NCI-H2227 treated with DMSO at 0.1 percent for 48 hours (cell line): ENCODE data around the gene ATP12A.

Experiments used
- DNase-seq: peaks from one replicate; lab custom pipeline; 2025; lab: John Stamatoyannopoulos, UW

Gene ATP12A

DNA sequence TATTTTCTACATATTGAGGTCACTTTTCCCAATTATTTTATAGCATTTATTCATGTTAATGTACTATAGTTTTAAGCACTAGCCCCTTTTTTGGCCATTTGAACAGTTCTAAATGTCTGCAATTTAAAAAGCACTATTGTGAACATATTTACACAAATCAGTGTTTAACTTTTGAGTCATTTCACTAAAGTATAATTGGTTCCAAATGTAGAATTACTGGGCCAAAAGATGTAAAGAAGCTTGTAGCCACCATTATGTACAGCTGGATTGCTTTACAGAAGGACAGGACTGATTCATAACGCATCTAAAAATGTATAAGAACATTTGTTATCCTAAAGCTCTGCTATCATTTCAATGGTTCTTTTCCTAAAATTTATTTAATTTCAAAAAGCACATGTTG lies 16.6 kb upstream of the ATP12A start:
- no peak for DNase-seq

DNA sequence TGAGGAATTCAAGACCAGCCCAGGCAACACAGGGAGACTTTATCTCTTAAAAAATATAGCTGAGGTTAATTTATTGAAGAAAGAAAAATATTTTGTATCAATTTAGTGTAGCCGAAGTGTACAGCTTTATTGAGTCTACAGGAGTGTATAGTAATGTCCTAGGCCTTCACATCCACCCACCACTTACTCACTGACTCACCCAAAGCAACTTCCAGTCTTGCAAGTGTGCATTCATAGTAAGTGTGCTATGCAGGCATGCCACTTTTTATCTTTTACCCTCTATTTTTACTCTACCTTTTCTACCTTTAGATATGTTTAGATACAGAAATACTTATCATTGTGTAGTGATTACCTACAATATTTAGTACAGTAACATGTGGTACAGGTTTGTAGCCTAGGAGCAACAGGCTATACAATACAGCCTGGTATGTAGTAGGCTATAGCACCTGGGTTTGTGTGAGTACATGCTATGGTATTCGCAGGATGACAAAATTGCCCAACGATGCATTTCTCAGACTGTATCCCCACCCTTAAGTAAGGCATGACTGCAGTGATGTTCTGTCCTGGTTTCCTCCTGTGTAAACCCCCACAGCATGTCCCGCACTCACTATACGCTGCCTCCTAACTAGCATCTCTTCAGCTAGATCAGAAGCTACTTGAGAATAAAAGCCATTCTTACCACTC lies 15.3 kb upstream of the ATP12A start:
- DNase-seq, result no peak

DNA sequence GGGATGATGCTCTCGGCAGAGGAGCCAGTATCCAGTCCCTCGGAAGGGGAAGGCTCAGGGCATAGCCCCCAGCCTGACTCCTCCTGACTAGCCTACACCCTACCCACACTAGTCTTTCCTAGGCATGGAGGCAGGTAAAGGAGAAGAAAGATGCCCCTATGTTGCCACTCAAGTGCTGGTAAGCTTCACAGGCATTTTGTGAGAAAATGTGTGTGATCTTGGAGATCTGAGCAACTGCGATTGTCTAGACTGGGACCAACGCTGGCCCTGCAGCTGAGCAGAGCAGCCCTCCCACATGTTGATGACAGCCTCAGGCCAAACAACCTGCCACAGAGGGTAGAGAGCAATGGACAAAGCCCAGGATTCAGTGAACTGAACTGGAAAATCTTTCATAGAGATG lies 11.7 kb upstream of the ATP12A start:
- DNase-seq, result no peak

GRCh38 chr13:24668955-24669582 lies 11.1 kb upstream of the ATP12A start:
- DNase-seq, result no peak

- no peak for DNase-seq
These were observed 10.0 kb upstream of the ATP12A start for GRCh38 chr13:24670174-24670573.

GRCh38 chr13:24670961-24671381 lies 9.2 kb upstream of the ATP12A start:
- no peak for DNase-seq

GRCh38 chr13:24671386-24672113 lies 8.7 kb upstream of the ATP12A start:
- peak; percentile 23 for DNase-seq

GRCh38 chr13:24672141-24673132 lies 7.8 kb upstream of the ATP12A start:
- no peak for DNase-seq

GRCh38 chr13:24675806-24676570 lies 4.2 kb upstream of the ATP12A start:
- DNase-seq, result no peak

DNA sequence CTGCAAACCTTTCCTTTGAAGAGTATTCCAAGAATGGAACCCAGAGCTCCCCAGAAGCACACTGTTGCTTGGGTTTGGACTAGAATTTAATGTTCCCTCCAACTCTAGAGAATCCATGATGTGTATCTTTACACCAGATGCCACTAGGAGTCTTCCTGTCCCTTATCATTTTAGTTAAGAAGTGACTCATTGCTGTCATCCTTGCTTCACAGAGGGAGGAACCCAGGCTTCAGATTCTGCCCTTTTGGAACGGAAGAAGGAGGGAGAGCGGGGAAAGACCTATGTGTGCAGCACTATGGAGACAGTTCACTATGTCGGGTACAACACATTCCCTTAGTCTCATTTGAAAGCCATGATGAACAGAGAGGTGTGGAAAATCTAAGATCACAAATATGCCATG lies 2.1 kb upstream of the ATP12A start:
- no peak for DNase-seq

DNA sequence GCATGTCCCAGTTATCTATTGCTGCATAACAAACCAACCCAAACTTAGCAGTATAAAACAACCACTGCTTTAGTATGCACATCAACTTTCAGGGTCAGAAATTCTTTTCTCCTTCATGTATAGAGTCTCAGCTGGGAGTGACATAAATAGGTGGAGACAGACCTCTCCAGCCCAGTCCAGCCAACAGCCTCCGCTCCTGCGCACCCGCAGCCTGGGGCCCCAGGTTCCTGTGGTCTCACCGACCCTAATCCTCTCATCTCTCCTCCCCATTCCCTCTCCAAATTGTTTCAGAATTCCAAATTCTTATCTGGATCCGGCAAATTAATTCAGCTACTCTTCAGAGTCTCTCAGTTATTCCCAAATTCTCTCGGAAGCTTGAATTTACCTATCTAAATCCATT lies 522 bp upstream of the ATP12A start:
- DNase-seq, result no peak

DNA sequence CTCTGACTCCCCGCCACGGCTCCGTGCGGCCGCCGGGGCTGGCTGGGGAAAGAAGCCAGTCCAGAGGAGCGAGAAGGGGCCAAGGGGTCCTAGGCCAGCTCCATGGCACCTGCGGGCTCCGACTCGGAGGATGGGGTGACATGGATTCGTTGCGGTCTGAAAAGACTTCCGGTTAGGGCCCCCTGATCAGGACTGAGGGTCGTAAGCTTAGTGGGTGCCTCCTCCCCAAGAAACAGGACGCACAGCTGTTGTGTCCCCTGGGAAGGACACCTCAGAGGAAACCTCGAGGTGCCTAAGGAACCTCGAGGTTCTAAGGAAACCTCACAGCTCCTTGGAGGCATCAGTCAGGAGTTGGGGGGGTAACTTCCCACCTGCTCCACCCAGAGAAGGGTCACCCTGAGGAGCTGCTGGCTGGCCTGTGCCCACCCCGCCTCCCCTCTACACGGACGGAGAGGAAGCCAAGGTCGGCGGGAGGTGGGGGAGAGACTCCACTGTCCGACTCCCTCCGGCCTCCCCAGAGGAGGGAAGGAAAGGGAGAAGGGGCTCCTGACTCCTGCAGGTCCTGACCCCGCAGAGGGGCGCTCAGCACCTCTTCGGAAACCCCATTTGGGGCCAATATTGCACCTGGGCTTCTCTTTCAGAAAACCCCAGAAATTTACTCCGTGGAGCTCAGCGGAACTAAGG lies 855 bp downstream of the ATP12A start:
- DNase-seq, result no peak

DNA sequence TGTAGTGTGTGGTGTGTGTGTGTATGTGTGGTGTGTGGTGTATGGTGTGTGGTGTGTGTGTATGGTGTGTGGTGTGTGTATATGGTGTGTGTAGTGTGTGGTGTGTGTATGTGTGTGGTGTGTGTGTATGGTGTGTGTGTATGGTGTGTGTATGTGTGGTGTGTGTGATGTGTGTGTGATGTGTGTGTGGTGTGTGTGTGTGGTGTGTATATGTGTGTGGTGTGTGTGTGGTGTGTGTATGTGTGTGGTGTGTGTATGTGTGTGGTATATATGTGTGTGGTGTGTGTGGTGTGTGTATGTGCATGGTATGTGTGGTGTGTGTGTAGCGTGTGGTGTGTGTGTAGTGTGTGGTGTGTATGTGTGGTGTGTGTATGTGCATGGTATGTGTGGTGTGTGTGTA lies 1.7 kb downstream of the ATP12A start:
- DNase-seq, result no peak

GRCh38 chr13:24682353-24682752 lies 2.1 kb downstream of the ATP12A start:
- DNase-seq, result no peak

GRCh38 chr13:24683351-24683750 lies 3.1 kb downstream of the ATP12A start:
- no peak for DNase-seq

DNA sequence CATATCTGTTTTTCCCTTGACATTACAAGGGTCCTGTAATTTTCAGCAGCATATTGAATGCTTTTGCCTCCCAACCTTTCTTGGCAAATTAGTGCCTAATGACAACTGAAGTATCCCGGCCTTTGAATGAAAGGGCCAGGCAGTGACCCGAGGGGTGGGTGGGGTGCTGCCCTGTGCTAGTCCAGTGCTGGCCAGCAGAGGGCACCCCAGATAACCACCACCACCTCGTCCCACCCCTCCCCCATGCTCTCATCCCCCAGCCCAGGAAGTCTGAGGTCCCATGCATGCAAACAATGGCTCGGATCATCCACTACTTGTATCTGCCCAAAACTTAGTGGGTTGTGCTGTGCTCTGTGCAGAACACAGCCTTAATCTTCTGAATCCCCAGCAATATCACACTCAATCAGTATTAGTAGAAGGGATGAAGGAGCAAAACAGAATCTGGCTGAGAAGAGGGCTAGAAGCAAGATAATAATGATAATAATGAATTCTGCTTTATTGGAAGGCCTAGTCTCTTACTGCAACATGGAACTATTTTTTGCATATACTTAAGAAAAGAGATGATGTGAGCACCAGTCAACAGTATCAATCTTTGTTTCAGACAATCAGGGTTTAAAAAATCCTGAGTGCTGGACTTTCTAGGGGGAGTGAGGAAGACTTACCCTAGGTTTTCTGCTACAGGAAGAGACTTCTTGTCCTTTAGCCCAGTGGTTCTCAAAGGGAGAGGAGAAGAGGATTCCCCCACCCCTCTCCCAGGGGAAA lies 3.8 kb downstream of the ATP12A start:
- DNase-seq, result peak; percentile 29

- no peak for DNase-seq
These were observed 4.4 kb downstream of the ATP12A start for GRCh38 chr13:24684600-24684998.

- DNase-seq, result no peak
These were observed 5.1 kb downstream of the ATP12A start for GRCh38 chr13:24685314-24685713.

DNA sequence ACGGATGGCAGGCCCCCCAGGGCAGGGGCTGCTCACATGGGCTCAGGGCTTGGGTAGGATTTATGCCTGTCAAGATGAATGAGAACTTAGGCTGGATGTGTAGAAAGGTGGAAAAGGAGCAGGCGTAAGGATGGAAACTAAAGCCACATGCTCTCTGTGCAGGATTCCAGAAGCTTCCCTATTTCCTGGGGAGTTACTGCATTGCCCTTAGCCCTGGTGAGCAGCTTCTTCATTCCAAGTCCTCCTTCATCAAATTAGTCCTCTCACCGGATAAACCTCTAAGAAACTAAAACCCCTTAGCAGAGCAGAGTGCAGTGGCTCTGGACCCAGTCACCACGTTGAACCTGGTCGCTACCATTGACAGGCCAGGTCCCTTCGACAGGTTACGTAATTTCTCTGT lies 7.4 kb downstream of the ATP12A start:
- no peak for DNase-seq

GRCh38 chr13:24688111-24688510 lies 7.9 kb downstream of the ATP12A start:
- DNase-seq, result no peak
